MM.1S (cell line): ENCODE measurements around the gene ARPC5L.

Experiments
- DNase-seq: peaks from one replicate; pipeline ENCODE4 v3.0.0-alpha.2; 2015
- H2AFZ ChIP-seq: fragments of 300-600 bp; sonication (generic); 2 replicates; pipeline ENCODE4 v1.6.0; 2016; ENCODE audit warnings: antibody characterized with exemption, low read length
- H3F3A ChIP-seq: fragments of 300-600 bp; sonication (generic); 2 replicates; pipeline ENCODE4 v1.6.1; 2016; ENCODE audit warnings: mild to moderate bottlenecking, antibody characterized with exemption, low read length, moderate library complexity, mixed read lengths; ENCODE audit not compliant: insufficient read depth
- H3K27ac ChIP-seq: fragments of 300-600 bp; sonication (generic); 2 replicates; pipeline ENCODE4 v1.5.1; 2016; ENCODE audit warnings: mild to moderate bottlenecking, low read length
- H3K27me3 ChIP-seq: fragments of 300-600 bp; sonication (generic); replicated peaks from 2 replicates; pipeline ENCODE4 v1.6.0; 2016; ENCODE audit warnings: low read length; ENCODE audit not compliant: insufficient read depth
- H3K36me3 ChIP-seq: fragments of 300-600 bp; sonication (generic); replicated peaks from 2 replicates; pipeline ENCODE4 v1.6.1; 2016; ENCODE audit warnings: mild to moderate bottlenecking, low read length, mixed read lengths; ENCODE audit not compliant: insufficient read depth
- H3K4me1 ChIP-seq: fragments of 300-600 bp; sonication (generic); 2 replicates; pipeline ENCODE4 v1.6.1; 2016; ENCODE audit warnings: low read length, mixed read lengths
- H3K4me2 ChIP-seq: fragments of 300-600 bp; sonication (generic); 2 replicates; pipeline ENCODE4 v1.6.0; 2016; ENCODE audit warnings: low read depth, low read length
- H3K4me3 ChIP-seq: fragments of 300-600 bp; sonication (generic); 2 replicates; pipeline ENCODE4 v1.5.1; 2016; ENCODE audit warnings: low read length, mixed read lengths
- H3K79me2 ChIP-seq: fragments of 300-600 bp; sonication (generic); 2 replicates; pipeline ENCODE4 v1.6.1; 2016; ENCODE audit warnings: mixed run types, low read length, mixed read lengths
- H3K9ac ChIP-seq: fragments of 300-600 bp; sonication (generic); 2 replicates; pipeline ENCODE4 v1.6.1; 2016; ENCODE audit warnings: low read length, mixed read lengths
- H3K9me2 ChIP-seq: fragments of 300-600 bp; sonication (generic); replicated peaks from 2 replicates; pipeline ENCODE4 v1.6.1; 2016; ENCODE audit warnings: mild to moderate bottlenecking, low read length, mixed read lengths; ENCODE audit not compliant: insufficient read depth
- H3K9me3 ChIP-seq: fragments of 300-600 bp; sonication (generic); replicated peaks from 2 replicates; pipeline ENCODE4 v1.6.1; 2016; ENCODE audit warnings: mild to moderate bottlenecking, low read length, mixed read lengths; ENCODE audit not compliant: insufficient read depth
- H4K20me1 ChIP-seq: fragments of 300-600 bp; sonication (generic); 2 replicates; pipeline ENCODE4 v1.6.1; 2016; ENCODE audit warnings: mild to moderate bottlenecking, low read length, moderate library complexity, mixed read lengths; ENCODE audit not compliant: insufficient read depth
- CTCF ChIP-seq: fragments of 300-600 bp; sonication (generic); IDR thresholded peaks from 2 replicates; pipeline ENCODE4 v1.5.1; 2016; ENCODE audit warnings: antibody characterized with exemption, low read length, mixed read lengths
- EZH2 ChIP-seq: fragments of 300-600 bp; sonication (generic); optimal IDR thresholded peaks from 2 replicates; pipeline ENCODE3; 2017; ENCODE audit warnings: low read depth, mild to moderate bottlenecking, antibody characterized with exemption, low read length, mixed read lengths
- EZH2phosphoT487 ChIP-seq: fragments of 300-600 bp; sonication (generic); IDR thresholded peaks from 2 replicates; pipeline ENCODE4 v1.6.1; 2018; ENCODE audit warnings: antibody characterized with exemption, low read length

Gene ARPC5L

DNA sequence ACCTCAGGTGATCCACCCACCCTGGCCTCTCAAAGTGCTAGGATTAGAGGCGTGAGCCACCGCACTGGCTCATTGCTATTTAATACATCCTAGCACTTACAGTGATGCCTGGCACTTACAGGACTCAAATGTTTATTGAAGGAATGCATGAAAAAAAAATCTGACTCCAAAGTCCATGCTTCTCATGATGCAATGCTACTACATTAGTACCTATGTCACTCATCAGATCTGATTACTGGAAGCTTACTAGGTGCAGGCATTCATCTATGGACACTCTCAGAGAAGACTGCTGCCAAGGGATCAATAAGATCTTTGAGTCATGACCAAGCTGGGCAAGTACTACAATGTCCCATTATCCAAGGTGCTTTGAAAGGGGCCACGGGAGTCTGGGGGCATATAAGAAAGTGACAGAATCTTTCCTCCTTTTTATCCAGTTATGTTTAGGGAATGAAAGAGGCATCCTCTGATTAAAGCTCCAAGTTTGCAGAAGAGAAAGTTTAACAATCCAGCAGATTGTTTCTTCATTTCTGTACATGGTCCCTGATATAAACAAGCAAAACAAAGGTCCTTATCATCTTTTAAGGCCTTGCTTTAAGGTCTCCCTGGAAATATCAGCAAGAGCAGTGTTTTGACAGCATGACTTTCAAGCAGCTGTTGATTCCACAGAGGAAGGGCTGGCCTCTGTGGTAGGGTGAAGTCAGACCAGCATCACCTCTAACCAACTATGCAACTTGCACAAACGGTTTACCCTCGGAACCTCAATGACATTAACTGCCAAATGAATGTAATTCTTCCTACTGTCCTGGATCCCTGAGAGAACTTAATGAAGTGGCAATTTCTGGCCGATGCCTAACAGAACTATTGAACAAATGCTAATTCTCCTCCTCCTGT, 35.9 kb downstream of the ARPC5L start:
- Histone ChIP-seq H3F3A (no peaks in the 10 kb centered on the region), H4K20me1 (no peaks in the 10 kb centered on the region), H3K9me2 (no peaks in the 10 kb centered on the region), H3K9ac (no peak overlapping the region), H3K4me2 (no peak overlapping the region), H3K9me3 (no peaks in the 10 kb centered on the region), H3K27ac (no peak overlapping the region), H3K4me1 (no peaks in the 10 kb centered on the region), H3K4me3 (no peak overlapping the region), H3K36me3 (no peaks in the 10 kb centered on the region), H3K27me3 (no peaks in the 10 kb centered on the region), H3K79me2 (no peaks in the 10 kb centered on the region), H2AFZ (no peak overlapping the region)
- no peak for DNase-seq
- TF ChIP-seq CTCF (no peak), EZH2phosphoT487 (no peak), EZH2 (no peak)

GRCh38 chr9:124899845-124900244, 37.9 kb downstream of the ARPC5L start:
- TF ChIP-seq EZH2 (no peak), EZH2phosphoT487 (no peak), CTCF (no peak)
- Histone ChIP-seq H3K4me1 (no peaks in the 10 kb centered on the region), H3K79me2 (no peaks in the 10 kb centered on the region), H2AFZ (no peak overlapping the region), H3K27me3 (no peaks in the 10 kb centered on the region), H3K36me3 (no peaks in the 10 kb centered on the region), H3F3A (no peaks in the 10 kb centered on the region), H4K20me1 (no peaks in the 10 kb centered on the region), H3K4me3 (no peak overlapping the region), H3K4me2 (no peak overlapping the region), H3K9me2 (no peaks in the 10 kb centered on the region), H3K9me3 (no peaks in the 10 kb centered on the region), H3K9ac (no peak overlapping the region), H3K27ac (no peak overlapping the region)
- no peak for DNase-seq

GRCh38 chr9:124906966-124907365, 45.0 kb downstream of the ARPC5L start:
- no peaks in the 10 kb centered on the region for H3K9me3 ChIP-seq
- no peak overlapping the region for H3K9ac ChIP-seq
- no peaks in the 10 kb centered on the region for H3F3A ChIP-seq
- H3K4me3 ChIP-seq = no peak overlapping the region
- DNase-seq = no peak
- no peaks in the 10 kb centered on the region for H3K36me3 ChIP-seq
- no peaks in the 10 kb centered on the region for H3K79me2 ChIP-seq
- no peaks in the 10 kb centered on the region for H4K20me1 ChIP-seq
- H3K9me2 ChIP-seq = no peaks in the 10 kb centered on the region
- H3K4me2 ChIP-seq = no peak overlapping the region
- H2AFZ ChIP-seq = no peak overlapping the region
- no peaks in the 10 kb centered on the region for H3K4me1 ChIP-seq
- TF ChIP-seq EZH2 (no peak), EZH2phosphoT487 (no peak), CTCF (no peak)
- no peaks in the 10 kb centered on the region for H3K27me3 ChIP-seq
- H3K27ac ChIP-seq = no peak overlapping the region
